ENCODE results near the gene CCNY.
"Not testable (repeated sequence)": the region's sequence is repeated elsewhere in the genome, so short reads cannot be mapped to it uniquely, and the experiment has no call there.

DNA sequence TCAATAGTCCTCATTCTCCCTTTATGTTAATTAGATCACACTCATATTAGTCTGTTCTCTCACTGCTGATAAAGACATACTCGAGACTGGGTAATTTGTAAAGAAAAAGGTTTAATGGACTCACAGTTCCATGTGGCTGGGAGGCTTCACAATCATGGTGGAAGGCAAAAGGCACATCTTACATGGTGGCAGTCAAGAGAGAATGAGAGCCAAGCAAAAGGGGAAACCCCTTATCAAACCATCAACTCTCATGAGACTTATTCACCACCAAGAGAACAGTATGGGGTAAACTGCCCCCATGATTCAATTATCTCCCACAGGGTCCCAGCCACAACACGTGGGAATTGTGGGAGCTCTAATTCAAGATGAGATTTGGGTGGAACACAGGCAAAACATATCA, 22.2 kb upstream of the CCNY start:
- TF ChIP-seq POLR2A (IDR thresholded peaks at IDR 0.05): not testable (repeated sequence)
- TF ChIP-seq, protein P1, sequence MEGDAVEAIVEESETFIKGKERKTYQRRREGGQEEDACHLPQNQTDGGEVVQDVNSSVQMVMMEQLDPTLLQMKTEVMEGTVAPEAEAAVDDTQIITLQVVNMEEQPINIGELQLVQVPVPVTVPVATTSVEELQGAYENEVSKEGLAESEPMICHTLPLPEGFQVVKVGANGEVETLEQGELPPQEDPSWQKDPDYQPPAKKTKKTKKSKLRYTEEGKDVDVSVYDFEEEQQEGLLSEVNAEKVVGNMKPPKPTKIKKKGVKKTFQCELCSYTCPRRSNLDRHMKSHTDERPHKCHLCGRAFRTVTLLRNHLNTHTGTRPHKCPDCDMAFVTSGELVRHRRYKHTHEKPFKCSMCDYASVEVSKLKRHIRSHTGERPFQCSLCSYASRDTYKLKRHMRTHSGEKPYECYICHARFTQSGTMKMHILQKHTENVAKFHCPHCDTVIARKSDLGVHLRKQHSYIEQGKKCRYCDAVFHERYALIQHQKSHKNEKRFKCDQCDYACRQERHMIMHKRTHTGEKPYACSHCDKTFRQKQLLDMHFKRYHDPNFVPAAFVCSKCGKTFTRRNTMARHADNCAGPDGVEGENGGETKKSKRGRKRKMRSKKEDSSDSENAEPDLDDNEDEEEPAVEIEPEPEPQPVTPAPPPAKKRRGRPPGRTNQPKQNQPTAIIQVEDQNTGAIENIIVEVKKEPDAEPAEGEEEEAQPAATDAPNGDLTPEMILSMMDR (IDR thresholded peaks at IDR 0.05): not testable (repeated sequence)
